MM.1S (cell line): Measurements from ENCODE around the gene GSC2.

Experiments
- EZH2 ChIP-seq: fragments of 300-600 bp; sonication (generic); optimal IDR thresholded peaks from 2 replicates; pipeline ENCODE3; 2017; ENCODE audit warnings: low read depth, mild to moderate bottlenecking, antibody characterized with exemption, low read length, mixed read lengths
- EZH2phosphoT487 ChIP-seq: fragments of 300-600 bp; sonication (generic); IDR thresholded peaks from 2 replicates; pipeline ENCODE4 v1.6.1; 2018; ENCODE audit warnings: antibody characterized with exemption, low read length
- TF ChIP-seq, protein P1 (sequence below): fragments of 300-600 bp; sonication (generic); IDR thresholded peaks from 2 replicates; pipeline ENCODE4 v1.5.1; 2016; ENCODE audit warnings: antibody characterized with exemption, low read length, mixed read lengths

DNA sequence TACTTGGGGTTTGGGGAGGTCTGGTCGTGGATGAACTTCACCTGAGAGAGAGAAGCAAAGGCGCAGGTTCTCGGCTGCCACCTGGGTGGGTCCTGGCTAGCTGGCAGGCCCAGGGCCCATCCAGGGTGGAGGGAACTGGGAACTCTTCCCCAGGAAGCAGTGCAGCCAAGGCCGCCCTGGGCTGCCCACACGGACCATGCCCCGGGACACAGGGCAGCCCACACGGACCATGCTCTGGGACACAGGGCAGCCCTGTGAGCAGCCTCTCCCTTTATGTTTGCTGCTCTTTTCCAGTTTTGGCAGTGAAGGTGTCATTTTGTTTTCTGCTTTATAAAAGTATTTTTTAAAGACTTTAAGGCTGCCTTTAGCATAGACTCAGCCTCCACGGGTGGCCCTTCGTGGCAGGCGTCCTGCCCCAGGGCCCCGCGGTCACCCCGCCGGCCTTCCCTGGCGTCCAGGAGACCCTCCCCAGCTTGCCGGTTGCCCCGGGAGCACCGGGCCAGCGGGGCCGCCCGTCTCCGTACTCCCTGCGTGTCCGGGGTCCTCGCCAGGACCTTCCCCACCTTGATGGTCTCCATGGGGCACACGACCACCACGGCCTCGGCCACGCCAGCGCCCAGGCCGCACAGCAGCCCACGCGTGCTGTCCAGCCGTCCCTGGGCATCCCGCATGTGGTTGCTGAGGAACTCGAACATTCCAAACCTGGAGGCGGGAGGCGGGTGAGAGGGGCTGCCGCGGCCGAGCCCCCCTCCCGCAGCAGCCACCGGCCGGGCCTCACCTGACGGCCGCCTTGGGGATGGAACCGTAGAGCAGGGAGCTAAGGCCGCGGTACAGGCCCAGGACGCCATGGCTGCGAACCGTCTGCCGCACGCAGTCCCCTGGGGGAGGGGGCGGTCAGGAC is 27.3 kb upstream of the GSC2 start:
- TF ChIP-seq, protein P1, sequence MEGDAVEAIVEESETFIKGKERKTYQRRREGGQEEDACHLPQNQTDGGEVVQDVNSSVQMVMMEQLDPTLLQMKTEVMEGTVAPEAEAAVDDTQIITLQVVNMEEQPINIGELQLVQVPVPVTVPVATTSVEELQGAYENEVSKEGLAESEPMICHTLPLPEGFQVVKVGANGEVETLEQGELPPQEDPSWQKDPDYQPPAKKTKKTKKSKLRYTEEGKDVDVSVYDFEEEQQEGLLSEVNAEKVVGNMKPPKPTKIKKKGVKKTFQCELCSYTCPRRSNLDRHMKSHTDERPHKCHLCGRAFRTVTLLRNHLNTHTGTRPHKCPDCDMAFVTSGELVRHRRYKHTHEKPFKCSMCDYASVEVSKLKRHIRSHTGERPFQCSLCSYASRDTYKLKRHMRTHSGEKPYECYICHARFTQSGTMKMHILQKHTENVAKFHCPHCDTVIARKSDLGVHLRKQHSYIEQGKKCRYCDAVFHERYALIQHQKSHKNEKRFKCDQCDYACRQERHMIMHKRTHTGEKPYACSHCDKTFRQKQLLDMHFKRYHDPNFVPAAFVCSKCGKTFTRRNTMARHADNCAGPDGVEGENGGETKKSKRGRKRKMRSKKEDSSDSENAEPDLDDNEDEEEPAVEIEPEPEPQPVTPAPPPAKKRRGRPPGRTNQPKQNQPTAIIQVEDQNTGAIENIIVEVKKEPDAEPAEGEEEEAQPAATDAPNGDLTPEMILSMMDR, result no peak
- TF ChIP-seq EZH2, result no peak
- no peak for TF ChIP-seq EZH2phosphoT487
